ENCODE data around the gene PIK3CG. TPM values are rescaled to one million over a fixed set of nuclear protein-coding genes. Genes with fewer than 3 reads are reported as not detected.

The PIK3CG gene
- total RNA-seq, 4 donors from 2014 or later = 6.2 to 34.7 (median 9.7) TPM

DNA sequence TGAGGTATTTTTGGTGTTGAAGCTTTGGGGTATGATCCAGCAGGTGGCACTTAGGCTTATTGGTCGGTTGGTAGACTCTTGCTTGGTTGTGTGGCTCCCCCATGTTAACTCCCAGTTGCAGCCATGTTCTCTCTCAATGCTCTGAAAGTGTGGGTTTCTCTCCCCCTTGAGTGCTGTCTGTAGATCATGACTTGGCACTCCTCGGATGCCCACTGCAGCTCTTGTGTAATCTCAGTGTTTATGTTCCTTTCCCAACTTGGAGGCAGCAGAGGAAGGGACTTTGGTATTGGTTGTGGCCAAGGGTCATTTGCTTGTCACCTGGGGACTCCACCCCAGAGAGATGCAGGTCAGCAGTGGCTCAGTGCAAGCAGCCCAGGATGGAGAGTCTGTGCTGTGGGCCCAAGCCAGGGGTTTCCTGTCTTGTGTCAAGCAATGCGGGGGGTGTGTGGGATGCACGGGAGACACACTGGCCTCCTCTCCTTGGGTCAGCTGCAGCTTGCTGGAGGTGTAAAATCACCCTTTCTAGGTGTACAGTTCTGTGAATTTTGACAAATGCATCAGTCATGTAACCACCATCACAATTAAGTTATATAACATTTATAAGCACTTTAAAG lies 36.9 kb downstream of the PIK3CG start:
- no peaks in the 10 kb centered on the region for H3K9me3 ChIP-seq
- no peak overlapping the region for H3K27ac ChIP-seq
- TF ChIP-seq POLR2A (IDR thresholded peaks at IDR 0.05) = no peak
- TF ChIP-seq, protein P1, sequence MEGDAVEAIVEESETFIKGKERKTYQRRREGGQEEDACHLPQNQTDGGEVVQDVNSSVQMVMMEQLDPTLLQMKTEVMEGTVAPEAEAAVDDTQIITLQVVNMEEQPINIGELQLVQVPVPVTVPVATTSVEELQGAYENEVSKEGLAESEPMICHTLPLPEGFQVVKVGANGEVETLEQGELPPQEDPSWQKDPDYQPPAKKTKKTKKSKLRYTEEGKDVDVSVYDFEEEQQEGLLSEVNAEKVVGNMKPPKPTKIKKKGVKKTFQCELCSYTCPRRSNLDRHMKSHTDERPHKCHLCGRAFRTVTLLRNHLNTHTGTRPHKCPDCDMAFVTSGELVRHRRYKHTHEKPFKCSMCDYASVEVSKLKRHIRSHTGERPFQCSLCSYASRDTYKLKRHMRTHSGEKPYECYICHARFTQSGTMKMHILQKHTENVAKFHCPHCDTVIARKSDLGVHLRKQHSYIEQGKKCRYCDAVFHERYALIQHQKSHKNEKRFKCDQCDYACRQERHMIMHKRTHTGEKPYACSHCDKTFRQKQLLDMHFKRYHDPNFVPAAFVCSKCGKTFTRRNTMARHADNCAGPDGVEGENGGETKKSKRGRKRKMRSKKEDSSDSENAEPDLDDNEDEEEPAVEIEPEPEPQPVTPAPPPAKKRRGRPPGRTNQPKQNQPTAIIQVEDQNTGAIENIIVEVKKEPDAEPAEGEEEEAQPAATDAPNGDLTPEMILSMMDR (IDR thresholded peaks at IDR 0.05) = no peak
- H3K36me3 ChIP-seq = no peaks in the 10 kb centered on the region
- no peak for DNase-seq
- no peaks in the 10 kb centered on the region for H3K27me3 ChIP-seq
- no peak overlapping the region for H3K4me3 ChIP-seq
- no peaks in the 10 kb centered on the region for H3K4me1 ChIP-seq

GRCh38 chr7:106905734-106906133 lies 40.7 kb downstream of the PIK3CG start:
- TF ChIP-seq, protein P1 (IDR thresholded peaks at IDR 0.05) = no peak
- no peak for TF ChIP-seq POLR2A (IDR thresholded peaks at IDR 0.05)
- Histone ChIP-seq H3K27me3 (no peaks in the 10 kb centered on the region), H3K4me3 (no peak overlapping the region), H3K4me1 (no peaks in the 10 kb centered on the region), H3K9me3 (no peaks in the 10 kb centered on the region), H3K36me3 (no peaks in the 10 kb centered on the region), H3K27ac (no peak overlapping the region)
- no peak for DNase-seq

- Histone ChIP-seq H3K27ac (no peak overlapping the region), H3K4me3 (no peak overlapping the region), H3K36me3 (no peaks in the 10 kb centered on the region), H3K27me3 (no peaks in the 10 kb centered on the region), H3K4me1 (no peaks in the 10 kb centered on the region), H3K9me3 (no peaks in the 10 kb centered on the region)
- TF ChIP-seq POLR2A (IDR thresholded peaks at IDR 0.05) = no peak
- TF ChIP-seq, protein P1 (IDR thresholded peaks at IDR 0.05) = no peak
- DNase-seq = no peak
Measured at GRCh38 chr7:106911959-106912358, 46.9 kb downstream of the PIK3CG start.

DNA sequence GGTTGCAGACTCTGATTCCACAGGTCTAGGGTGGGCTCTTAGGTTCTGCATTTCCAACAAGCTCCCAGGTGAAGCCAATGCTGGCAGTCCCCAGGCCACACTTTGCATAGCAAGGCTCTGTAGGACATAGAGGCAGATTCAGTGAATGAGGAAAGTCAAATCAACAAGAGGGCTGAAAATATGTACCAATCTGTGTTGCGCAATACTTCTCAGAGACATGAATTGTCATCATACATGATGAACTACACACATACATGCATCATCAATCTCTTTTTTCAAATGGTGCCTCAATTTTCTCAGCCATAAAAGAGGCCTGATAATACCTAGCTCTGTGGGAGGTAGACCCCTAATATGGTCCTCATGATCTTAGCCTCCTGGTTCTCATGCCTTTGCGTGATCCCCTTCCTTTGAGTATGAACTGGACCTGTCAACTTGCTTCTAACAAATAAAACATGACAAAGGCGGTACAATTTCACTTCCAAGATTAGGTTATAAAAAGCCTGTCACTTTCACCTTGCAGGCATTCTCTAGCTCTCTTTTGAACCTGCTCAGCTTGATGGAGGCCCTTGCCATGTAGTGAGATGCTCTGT lies 49.0 kb downstream of the PIK3CG start:
- Histone ChIP-seq H3K36me3 (no peaks in the 10 kb centered on the region), H3K4me3 (no peak overlapping the region), H3K4me1 (no peaks in the 10 kb centered on the region), H3K27ac (no peak overlapping the region), H3K27me3 (no peaks in the 10 kb centered on the region), H3K9me3 (no peaks in the 10 kb centered on the region)
- TF ChIP-seq, protein P1 (IDR thresholded peaks at IDR 0.05) = no peak
- TF ChIP-seq POLR2A (IDR thresholded peaks at IDR 0.05) = no peak
- DNase-seq = no peak

GRCh38 chr7:106915407-106915806 lies 50.3 kb downstream of the PIK3CG start:
- Histone ChIP-seq H3K9me3 (no peaks in the 10 kb centered on the region), H3K27me3 (no peaks in the 10 kb centered on the region)
- no peak for DNase-seq

More at GRCh38 chr7:106915407-106915806, 50.3 kb downstream of the PIK3CG start:
- no peak for TF ChIP-seq POLR2A (IDR thresholded peaks at IDR 0.05)
- TF ChIP-seq, protein P1 (IDR thresholded peaks at IDR 0.05) = no peak
- no peak overlapping the region for H3K4me3 ChIP-seq
- no peaks in the 10 kb centered on the region for H3K4me1 ChIP-seq
- no peaks in the 10 kb centered on the region for H3K36me3 ChIP-seq
- H3K27ac ChIP-seq = no peak overlapping the region
